DOHH2 (cell line): ENCODE data around the gene ZFP57.
"Not testable (repeated sequence)": the region's sequence is repeated elsewhere in the genome, so short reads cannot be mapped to it uniquely, and the experiment has no call there.

Source experiments
- EZH2phosphoT487 ChIP-seq: fragments of 200-600 bp; sonication (generic); IDR thresholded peaks from 2 replicates; pipeline ENCODE4 v1.6.1; 2017; ENCODE audit warnings: borderline replicate concordance, mild to moderate bottlenecking, antibody characterized with exemption, low read length, moderate library complexity, mixed read lengths
- TF ChIP-seq, protein P1 (sequence below): fragments of 200-600 bp; sonication (generic); IDR thresholded peaks from one replicate; pipeline ENCODE4 v1.5.1; 2014; ENCODE audit warnings: antibody characterized with exemption, mild to moderate bottlenecking, low read depth, low read length; ENCODE audit not compliant: poor library complexity, severe bottlenecking

DNA sequence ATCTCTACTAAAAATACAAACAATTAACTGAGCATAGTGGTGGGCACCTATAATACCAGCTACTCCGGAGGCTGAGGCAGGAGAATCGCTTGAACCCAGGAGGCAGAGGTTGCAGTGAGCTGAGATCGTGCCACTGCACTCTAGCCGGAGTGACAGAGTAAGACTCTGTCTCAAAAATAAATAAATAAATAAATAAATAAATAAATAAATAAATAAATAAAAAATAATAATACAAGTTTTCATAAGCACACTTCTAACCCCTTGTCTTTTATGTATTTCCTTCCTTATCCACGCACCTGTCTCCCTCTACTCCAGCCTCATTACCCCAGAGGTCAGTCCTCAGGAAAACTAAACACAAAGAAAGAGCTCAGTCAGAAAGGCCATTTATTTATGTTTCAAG is 8.8 kb downstream of the ZFP57 start:
- TF ChIP-seq, protein P1, sequence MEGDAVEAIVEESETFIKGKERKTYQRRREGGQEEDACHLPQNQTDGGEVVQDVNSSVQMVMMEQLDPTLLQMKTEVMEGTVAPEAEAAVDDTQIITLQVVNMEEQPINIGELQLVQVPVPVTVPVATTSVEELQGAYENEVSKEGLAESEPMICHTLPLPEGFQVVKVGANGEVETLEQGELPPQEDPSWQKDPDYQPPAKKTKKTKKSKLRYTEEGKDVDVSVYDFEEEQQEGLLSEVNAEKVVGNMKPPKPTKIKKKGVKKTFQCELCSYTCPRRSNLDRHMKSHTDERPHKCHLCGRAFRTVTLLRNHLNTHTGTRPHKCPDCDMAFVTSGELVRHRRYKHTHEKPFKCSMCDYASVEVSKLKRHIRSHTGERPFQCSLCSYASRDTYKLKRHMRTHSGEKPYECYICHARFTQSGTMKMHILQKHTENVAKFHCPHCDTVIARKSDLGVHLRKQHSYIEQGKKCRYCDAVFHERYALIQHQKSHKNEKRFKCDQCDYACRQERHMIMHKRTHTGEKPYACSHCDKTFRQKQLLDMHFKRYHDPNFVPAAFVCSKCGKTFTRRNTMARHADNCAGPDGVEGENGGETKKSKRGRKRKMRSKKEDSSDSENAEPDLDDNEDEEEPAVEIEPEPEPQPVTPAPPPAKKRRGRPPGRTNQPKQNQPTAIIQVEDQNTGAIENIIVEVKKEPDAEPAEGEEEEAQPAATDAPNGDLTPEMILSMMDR = not testable (repeated sequence)
- TF ChIP-seq EZH2phosphoT487 = not testable (repeated sequence)
